HEK293 (cell line): ENCODE data around the gene PAQR5.

ENCODE experiments used
- CTCF ChIP-seq: fragments of 450-650 bp; formaldehyde crosslinking; IDR thresholded peaks from 2 replicates; pipeline ENCODE4 v1.5.1; 2016; ENCODE audit warnings: missing biosample characterization, missing genetic modification characterization
- MYNN ChIP-seq: fragments of 450-650 bp; formaldehyde crosslinking; IDR thresholded peaks from 2 replicates; pipeline ENCODE4 v1.5.1; 2016; ENCODE audit warnings: missing biosample characterization, missing genetic modification characterization, borderline replicate concordance
- REST ChIP-seq: fragments of 450-650 bp; formaldehyde crosslinking; IDR thresholded peaks from 2 replicates; pipeline ENCODE4 v1.5.1; 2016; ENCODE audit warnings: missing biosample characterization, missing genetic modification characterization
- ZIC2 ChIP-seq: fragments of 450-650 bp; formaldehyde crosslinking; IDR thresholded peaks from 2 replicates; pipeline ENCODE4 v1.5.1; 2016; ENCODE audit warnings: missing biosample characterization, missing genetic modification characterization
- ZNF169 ChIP-seq: fragments of 450-650 bp; formaldehyde crosslinking; IDR thresholded peaks from 2 replicates; pipeline ENCODE4 v1.5.1; 2016; ENCODE audit warnings: missing biosample characterization, missing genetic modification characterization
- ZNF23 ChIP-seq: fragments of 450-650 bp; formaldehyde crosslinking; IDR thresholded peaks from 2 replicates; pipeline ENCODE4 v1.5.1; 2016; ENCODE audit warnings: missing biosample characterization, missing genetic modification characterization, borderline replicate concordance
- ZNF670 ChIP-seq: fragments of 450-650 bp; formaldehyde crosslinking; IDR thresholded peaks from 2 replicates; pipeline ENCODE4 v1.5.1; 2016; ENCODE audit warnings: missing biosample characterization, missing genetic modification characterization, low read depth
- ZNF704 ChIP-seq: fragments of 450-650 bp; formaldehyde crosslinking; IDR thresholded peaks from 2 replicates; pipeline ENCODE4 v1.5.1; 2016; ENCODE audit warnings: missing biosample characterization, missing genetic modification characterization
- ZSCAN5A ChIP-seq: fragments of 450-650 bp; formaldehyde crosslinking; IDR thresholded peaks from 2 replicates; pipeline ENCODE4 v1.5.1; 2016; ENCODE audit warnings: missing biosample characterization, missing genetic modification characterization

GRCh38 chr15:69392352-69392751 is 93.6 kb downstream of the PAQR5 start:
- TF ChIP-seq ZNF704 (no peak), CTCF (tag by site-specific recombination) (no peak), MYNN (tag by site-specific recombination) (no peak), ZSCAN5A (tag by site-specific recombination) (no peak), ZNF23 (tag by site-specific recombination) (no peak), ZNF670 (tag by site-specific recombination) (no peak), REST (tag by site-specific recombination) (no peak), ZNF169 (tag by site-specific recombination) (no peak), ZIC2 (no peak)
